GM21825 (cell line): ENCODE data around the gene AREG.
A peak's percentile ranks its signal among the peaks of the same experiment; 100 is the strongest.
"Not testable (repeated sequence)": the region's sequence is repeated elsewhere in the genome, so short reads cannot be mapped to it uniquely, and the experiment has no call there.

Source experiments
- ATAC-seq: cut with Tn5 transposase; IDR thresholded peaks from one replicate; pipeline ENCODE4 v1.9.1; 2021; ENCODE audit warnings: mild to moderate bottlenecking, moderate library complexity; ENCODE audit not compliant: unreplicated experiment

AREG gene, protein sequence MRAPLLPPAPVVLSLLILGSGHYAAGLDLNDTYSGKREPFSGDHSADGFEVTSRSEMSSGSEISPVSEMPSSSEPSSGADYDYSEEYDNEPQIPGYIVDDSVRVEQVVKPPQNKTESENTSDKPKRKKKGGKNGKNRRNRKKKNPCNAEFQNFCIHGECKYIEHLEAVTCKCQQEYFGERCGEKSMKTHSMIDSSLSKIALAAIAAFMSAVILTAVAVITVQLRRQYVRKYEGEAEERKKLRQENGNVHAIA

DNA sequence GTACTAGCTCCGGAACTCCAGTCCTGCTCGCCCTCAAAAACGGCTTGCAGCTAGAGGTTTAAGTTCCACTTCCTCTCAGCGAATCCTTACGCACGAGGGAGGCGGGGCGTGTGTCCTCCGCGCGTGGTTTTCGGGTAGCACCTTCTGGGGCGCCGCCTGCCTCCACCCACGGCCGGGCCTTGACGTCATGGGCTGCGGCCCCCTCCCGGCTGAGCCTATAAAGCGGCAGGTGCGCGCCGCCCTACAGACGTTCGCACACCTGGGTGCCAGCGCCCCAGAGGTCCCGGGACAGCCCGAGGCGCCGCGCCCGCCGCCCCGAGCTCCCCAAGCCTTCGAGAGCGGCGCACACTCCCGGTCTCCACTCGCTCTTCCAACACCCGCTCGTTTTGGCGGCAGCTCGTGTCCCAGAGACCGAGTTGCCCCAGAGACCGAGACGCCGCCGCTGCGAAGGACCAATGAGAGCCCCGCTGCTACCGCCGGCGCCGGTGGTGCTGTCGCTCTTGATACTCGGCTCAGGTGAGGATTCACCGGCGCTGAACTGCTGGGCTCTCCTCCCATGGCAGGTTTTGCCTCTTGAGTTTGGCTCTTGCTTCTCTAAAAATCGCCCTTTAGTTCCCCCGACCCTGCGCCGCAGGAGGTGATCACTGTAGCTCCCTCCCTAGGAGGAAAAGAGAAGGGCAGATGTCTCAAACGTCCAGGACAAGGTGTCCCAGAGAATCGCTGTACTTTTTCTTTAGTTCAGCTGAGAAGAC is at the start of gene AREG:
AREG (plus strand) TSS at position 246 of the 752 bp plus-strand sequence; CDS start at position 456, 210 bp downstream.
- peak; percentile 85 for ATAC-seq

DNA sequence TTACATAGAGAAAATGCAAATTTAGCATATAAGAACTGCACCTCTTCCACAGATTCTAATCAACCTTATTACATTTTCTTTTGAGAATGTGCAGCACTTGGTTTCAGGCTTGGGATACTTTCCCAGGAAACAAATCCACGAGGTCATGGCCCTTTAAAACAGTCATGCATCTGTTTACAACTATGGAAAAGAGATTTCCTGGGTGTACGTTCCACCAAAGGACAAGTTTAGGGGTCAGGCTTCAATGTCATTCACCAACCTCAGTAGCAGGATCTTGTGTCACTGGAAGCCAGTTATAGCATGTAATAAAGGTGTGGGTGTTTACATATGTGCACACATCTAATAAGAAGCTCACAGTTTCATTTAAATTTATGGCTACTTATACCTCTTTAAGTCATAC is 49.3 kb upstream of the AREG start:
- ATAC-seq: no peak

DNA sequence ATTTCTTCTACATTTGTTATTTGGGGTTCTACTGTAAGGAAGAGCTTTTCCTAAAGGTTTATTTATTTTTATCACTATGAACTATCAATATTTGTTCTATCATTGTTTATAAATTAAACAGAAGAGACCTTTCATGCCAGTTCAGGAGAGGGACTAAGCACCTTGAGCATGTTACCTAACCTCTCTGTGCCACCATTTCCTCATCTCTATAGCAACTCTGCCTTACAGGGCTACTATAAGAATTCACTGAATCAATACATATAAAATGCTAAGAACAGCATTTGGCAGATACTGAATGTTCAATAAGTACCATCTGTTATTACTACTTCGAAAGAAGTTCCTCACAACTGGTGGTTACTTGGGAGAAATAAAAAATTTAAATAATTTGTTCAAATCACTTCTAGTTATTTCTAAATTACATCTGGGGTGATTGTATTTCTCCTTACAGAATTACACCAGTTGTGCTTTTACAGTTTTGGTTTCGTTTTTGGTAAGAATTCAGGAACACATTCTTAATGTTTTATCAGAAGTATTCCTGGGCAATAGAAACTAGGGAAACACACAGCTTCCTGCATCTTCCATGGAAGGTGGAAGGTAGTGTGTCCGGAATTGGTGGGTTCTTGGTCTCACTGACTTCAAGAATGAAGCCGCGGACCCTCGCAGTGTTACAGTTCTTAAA is 47.0 kb upstream of the AREG start:
- no peak for ATAC-seq

DNA sequence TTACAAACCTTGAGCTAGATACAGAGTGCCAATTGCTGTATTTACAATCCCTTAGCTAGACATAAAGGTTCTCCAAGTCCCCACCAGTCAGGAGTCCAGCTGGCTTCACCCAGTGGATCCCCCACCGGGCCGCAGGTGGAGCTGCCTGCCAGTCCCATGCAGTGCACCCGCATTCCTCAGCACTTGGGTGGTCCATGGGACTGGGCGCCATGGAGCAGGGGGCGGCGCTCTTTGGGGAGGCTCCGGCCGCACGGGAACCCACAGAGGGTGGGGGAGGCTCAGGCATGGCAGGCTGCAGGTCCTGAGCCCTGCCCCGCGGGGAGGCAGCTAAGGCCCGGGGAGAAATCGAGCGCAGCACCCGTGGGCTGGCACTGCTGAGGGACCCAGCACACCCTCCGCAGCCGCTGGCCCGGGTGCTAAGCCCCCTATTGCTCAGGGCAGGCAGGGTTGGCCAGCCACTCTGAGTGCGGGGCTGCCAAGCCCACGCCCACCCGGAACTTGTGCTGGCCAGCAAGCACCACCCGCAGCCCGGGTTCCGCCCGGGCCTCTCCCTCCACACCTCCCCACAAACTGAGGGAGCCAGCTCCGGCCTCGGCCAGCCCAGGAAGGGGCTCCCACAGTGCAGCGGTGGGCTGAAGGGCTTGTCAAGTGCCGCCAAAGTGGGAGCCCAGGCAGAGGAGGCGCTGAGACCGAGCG is 45.9 kb upstream of the AREG start:
- ATAC-seq: not testable (repeated sequence)

DNA sequence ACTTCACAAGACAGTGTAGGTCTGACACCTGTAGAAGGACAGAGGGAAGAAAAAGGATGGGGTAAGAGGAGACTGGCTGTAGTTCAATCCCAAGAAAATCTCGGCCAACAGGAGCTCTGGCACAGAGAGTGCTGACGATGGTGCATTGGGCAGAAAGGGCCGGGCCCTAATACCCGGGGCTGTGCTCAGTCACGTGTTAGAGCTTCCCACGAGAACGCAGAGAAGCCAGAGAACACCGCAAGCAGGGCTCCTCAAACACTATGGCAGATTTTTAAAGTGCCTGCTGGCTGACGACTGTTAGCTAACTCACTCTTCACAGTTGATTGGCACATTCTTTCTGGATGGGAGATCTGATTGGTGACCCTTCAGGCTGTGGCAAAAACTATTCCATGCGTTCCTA is 44.5 kb upstream of the AREG start:
- no peak for ATAC-seq

DNA sequence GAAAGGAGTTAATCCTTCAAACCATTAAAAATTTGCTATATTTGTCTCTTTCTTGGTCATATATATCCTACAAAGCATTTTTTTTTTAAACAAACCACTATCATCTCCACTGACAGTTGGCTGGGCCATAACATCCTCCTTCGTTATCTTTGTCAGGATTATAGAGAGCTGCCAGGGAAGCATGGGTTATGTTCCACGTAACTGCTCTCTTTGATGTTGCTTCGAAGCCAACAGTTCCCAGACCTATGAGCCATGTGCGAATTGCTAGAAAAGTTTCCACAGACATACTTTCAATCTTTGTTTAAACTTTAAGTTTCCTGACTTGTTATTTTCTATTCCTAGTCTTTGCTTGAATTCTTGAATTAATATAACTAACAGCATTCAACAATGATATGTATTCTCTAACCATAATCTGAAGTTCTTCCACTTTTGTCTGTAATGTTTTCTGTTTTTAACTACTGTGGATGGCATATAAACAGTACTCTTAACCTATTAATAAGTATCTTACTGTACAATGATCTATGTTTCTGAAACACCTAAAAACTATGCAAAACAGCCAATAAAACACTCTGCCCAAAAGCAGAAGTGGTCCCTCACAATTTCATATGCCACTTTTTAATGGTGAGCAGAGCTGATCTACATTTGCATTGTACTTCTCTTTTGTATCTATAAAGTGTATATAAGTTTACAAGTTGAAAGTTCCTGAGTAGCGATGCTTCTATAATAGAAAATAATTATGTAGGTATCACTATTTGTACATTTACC is 42.1 kb upstream of the AREG start:
- ATAC-seq: peak; percentile 92

DNA sequence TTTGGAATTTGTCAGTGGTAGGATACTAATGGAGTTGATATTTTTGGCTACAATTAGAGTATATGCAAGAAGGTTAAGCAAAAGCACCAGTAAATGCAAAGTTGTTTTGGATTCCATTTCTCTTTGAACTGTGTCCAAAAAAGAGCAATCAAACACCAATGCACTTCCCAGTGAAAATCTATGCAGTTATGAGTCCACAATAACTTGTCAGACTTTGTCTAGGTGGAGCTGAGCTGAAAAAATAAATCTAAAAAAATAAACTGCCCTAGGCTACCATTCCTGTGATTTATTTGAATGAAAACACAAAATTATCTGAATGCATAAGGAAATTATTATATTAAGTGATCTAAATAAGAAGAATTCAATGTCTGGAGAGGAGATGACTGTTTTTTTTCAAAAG is 37.0 kb upstream of the AREG start:
- no peak for ATAC-seq

DNA sequence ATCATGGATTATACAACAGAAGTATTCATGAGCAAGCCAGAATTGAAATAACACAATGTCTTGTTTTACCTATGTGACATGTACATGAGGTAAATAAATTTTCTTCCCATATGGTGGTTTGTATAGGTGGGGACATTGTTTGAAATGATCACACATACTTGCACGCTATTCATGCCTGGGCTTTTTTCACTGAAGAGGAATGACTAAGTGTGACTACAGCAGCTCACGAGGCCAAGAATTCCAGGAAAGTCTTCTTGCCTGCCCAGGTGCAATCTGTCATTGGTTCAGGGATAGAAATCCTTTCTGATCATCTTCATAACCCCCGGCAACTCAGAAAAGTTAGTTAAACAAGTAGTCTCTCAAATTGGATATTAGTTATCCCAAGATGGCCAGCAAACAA is 36.3 kb upstream of the AREG start:
- ATAC-seq: no peak

DNA sequence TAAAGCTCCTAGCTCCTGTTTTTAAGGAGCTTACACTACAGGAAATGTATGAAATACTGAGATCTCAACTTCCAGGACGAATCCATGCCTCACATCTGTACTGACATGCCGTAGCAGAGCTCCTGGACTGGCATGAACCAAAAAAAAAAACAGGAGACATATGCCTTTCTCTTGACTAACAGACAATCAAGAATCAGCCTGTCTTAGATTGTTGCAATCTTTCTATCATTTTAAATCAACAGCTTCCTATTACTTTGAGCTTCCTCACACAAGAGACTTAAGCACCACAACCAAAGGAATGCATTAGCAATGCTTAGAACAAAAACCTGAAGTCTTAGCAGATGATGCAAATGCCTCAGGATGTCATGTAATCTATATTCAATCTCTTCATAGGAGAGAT is 34.7 kb upstream of the AREG start:
- ATAC-seq: no peak

DNA sequence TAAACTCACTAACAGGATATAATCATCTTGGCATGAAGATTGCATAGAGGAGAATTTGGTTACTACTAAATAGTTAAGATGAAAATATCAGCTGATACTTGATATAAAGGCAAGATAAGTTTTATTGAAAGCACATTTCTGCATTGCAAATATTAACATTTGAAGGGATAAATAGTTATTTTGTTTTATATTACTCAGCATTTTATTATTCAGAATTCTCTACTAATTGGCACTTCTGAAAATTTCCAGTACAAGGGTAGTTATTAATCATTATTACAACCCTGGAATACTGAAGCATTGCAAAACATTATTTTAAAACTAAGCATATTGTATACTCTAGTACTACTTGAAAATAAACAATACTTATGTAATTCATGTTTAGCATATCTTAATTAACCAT is 32.7 kb upstream of the AREG start:
- ATAC-seq: no peak

DNA sequence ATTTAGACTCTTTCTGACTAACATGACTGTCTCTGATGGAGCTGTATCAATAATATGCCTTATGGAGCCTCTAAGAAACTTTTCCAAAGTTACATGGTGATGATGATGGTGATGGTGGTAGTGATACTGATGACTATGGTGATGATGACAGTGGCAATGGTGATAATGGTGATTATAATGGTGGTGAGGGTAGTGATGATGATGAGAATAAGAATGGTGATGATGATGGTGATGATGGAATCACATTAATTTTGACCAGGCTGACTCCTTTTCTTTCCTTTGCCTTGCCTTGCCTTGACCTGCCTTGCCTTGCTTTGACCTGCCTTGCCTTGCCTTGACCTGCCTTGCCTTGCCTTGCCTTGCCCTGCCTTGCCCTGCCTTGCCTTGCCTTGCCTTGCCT is 31.7 kb upstream of the AREG start:
- no peak for ATAC-seq

DNA sequence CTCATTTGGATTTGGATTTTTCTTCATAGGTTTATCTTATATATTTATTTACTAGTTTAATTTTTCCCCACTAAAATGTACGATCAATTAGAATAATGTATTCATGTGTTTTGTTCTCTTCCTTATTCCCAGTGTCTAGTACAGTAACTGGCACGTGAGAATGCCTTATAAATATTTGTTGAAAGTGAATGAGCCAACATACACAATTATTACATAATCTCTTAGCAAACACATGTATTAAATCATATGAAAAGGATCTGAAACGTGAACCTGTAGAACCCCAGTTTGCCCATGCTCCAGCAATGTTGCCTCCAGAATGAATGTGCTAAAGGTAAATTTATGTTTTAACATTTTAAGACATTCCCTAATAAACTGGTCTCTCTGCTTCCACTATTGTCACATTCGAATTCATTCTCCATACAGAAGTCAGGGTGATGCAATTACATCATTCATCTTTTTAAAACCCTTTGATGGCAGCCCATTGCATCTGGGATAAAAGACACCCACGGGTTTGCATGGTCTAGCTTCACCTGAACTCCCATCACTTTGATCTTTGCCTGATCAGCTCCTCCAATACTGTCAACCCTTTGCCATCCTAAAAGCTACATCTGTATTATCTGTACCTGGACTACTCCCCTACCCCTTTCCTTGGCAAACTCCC is 30.7 kb upstream of the AREG start:
- ATAC-seq: no peak

DNA sequence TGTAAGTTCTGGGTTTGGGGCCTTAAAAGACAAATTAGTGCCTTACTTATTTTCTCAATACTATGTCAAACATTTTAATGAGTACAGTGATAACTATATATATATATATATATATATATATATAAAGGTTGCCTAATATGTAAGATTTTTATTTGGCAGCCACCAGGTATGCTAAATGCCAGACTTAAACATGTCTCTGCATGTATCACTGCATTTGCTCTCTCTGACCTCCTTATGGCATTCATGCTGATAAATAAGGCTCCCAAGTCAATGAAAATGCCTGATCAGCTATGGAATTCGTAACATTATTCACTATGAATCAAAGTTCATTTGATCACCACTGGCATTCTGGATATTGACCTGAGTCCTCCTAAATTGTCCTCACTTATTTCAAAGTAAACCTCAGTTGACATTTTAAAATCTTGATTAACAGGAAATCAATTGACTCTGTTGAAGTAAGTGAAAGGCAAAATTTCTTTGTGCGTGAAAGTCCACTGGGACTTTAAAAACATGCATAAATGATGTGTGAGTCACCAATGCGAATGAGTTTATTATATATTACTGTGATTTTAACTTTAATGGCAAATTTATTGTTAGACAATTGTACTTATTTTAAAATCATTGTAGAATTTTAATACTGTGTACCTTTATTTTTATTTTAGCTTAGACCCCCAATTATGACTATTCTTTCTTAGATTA is 29.2 kb upstream of the AREG start:
- no peak for ATAC-seq

DNA sequence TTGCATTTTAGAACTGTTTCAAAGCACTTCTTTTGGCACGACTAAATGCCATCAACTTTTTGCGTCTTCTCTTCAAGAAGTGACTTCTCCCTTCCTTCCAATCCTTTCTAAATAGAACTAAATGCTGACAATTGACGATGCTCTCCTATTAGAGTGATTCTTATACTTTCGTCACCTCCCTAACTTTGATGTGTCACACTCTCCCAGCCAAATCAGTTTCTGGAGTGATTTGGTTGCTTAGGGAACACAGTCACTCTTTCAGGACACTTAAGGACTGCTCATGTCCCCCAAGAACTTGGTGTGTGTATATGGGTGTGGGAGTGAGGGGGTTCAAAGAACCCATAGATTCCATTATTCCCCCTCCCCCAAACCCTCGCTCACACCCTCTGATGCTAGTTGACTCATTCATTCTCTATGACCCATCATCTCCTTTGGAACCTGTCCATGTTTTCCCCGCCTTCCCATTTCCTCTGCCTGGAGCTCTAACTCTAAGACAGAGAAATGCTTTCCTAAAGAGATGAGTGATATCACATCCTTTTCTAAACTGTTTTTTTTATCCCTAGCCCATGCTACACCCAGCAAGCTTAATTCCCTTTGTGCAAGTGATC is 26.8 kb upstream of the AREG start:
- ATAC-seq: no peak

DNA sequence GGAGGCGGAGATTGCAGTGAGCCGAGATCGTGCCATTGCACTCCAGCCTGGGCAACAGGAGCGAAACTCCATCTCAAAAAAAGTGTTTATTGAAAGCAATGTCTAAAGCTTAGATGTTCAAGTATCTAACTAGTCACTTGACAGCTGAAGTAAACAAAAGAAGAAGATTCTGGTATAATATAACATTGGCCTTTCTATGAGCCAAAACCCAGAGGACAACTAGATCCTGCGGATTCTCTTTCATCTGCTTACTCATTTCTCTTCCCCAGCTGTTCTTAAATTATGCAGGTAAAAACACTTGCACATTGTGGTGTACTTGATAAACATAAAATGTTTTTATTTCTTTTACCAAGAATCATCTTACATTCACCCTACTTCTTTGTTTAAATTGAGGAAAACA is 24.1 kb upstream of the AREG start:
- ATAC-seq: no peak

DNA sequence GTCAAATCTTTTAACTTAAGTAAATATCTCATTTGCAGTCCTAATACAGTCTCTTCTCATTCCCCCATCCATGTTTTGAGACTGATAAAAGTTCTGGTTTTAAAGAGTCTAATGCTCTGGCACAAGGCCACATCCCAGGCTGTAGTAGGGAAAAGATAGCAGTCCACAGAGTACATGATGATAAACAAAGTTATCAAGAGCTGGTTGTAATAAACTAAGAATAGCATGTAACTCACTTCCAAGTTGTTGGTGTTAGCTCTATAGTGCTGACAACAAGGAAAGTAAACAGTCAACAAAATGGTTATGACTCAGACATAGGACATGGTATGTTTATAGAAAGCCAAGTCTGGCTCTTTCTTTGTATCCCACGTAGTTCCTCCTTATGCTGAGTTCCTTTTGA is 21.8 kb upstream of the AREG start:
- ATAC-seq: no peak

DNA sequence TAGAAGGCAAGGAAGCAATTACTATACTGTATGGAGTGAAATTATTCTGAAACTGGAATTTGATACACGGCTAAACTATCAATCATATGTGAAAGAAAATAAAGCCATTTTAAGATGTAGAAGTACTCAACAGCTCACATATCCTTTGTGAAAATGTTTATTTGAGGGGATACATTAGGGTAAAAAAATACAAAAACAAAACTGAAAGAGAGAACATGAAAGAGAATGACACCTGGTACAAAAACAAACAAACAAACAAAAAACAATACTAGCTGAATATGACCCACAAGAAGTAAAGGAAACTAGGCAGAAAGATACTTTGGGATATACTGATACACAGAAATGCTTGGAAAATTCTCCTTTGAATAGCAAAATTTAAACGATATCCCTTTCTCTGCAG is 20.8 kb upstream of the AREG start:
- ATAC-seq: no peak

DNA sequence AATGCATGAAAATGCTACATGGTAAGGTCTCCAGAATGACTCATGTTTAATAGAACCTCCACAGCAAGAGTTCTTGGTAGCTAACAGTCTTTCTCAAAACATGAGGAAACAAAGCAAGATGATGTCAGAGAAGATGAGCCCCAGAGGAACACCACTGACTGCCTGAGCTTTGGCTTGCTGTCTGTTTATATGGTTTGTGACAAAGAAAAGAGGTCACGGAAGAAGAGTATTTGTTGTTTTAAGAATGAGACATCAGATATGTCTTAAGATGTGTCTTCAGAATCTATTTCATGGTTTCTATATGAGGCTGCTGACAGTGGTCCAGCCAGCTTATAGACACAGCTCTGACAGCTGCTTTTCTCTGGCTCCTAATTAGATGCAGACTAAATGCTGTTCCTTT is 18.8 kb upstream of the AREG start:
- no peak for ATAC-seq

DNA sequence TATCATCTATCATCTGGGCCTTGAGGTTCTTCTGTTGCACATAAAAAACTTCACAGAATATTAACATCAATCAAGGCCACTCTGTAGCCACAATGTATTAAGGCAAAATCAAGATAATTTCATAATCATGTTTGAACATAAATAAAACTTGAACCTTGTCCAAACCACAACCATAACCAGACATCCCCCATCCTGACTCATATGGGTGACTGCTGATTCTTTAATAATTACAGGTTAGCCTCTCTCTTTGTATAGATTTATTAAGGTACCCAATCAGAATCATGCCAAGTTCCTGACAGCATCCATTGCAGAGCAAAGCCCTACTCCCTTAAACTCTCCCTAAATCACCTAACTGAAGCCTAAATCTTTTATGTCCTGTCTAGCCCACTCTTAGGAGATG is 16.7 kb upstream of the AREG start:
- no peak for ATAC-seq
